IMR-90 (cell line): ENCODE measurements around the gene CASP6. TPM values are rescaled to one million over a fixed set of nuclear protein-coding genes. Genes with fewer than 3 reads are reported as not detected.

Source experiments
- ATAC-seq: fragments of 200-7000 bp; cut with Tn5 transposase; 2 replicates; pipeline ENCODE4 v1.9.1; 2020; ENCODE audit warnings: low read depth, mild to moderate bottlenecking, moderate library complexity
- BruUV-seq: library from RNA; stranded (reverse); fragments of 400-500 nt; replicated peaks from 2 replicates; lab custom pipeline; 2021; lab: Mats Ljungman, UMichigan
- CTCF ChIA-PET: fragments of 300-600 bp; formaldehyde crosslinking; extraction: SDS; loops from one replicate; lab custom pipeline; 2021; ENCODE audit warnings: antibody characterized with exemption; lab: Yijun Ruan, JAX
- POLR2A ChIA-PET: fragments of 300-600 bp; sonication (Branson Sonifier 250); formaldehyde crosslinking; loops from one replicate; lab custom pipeline; 2022; ENCODE audit warnings: antibody characterized with exemption; ENCODE audit not compliant: unreplicated experiment; lab: Charles Lee
- DNase-seq: peaks from one replicate; pipeline ENCODE4 v3.0.0; 2013
- H2AFZ ChIP-seq: replicated peaks from 2 replicates; pipeline ENCODE3; 2013; ENCODE audit warnings: low read length, mild to moderate bottlenecking; ENCODE audit not compliant: poor library complexity
- H2AK5ac ChIP-seq: 2 replicates; pipeline ENCODE4 v1.6.1; 2013; ENCODE audit warnings: low read depth, low read length, inconsistent platforms
- H2AK9ac ChIP-seq: replicated peaks from 2 replicates; pipeline ENCODE3; 2013; ENCODE audit warnings: mild to moderate bottlenecking, low read depth, low read length, moderate library complexity; ENCODE audit not compliant: poor library complexity
- H2BK120ac ChIP-seq: 2 replicates; pipeline ENCODE4 v1.6.1; 2013; ENCODE audit warnings: low read depth, low read length, inconsistent platforms
- H2BK15ac ChIP-seq: 3 replicates; pipeline ENCODE4 v1.6.1; 2013; ENCODE audit warnings: low read depth, low read length, inconsistent platforms
- H2BK20ac ChIP-seq: 2 replicates; pipeline ENCODE4 v1.6.1; 2013; ENCODE audit warnings: low read depth, mild to moderate bottlenecking, inconsistent platforms, low read length, moderate library complexity
- H2BK5ac ChIP-seq: 2 replicates; pipeline ENCODE4 v1.6.1; 2013; ENCODE audit warnings: mild to moderate bottlenecking, low read depth, low read length, inconsistent platforms; ENCODE audit not compliant: poor library complexity, severe bottlenecking
- H3K14ac ChIP-seq: replicated peaks from 2 replicates; pipeline ENCODE4 v1.6.1; 2013; ENCODE audit warnings: low read depth, low read length, inconsistent platforms
- H3K18ac ChIP-seq: 2 replicates; pipeline ENCODE4 v1.6.1; 2013; ENCODE audit warnings: low read depth, low read length, control low read depth
- H3K23ac ChIP-seq: 2 replicates; pipeline ENCODE4 v1.6.1; 2013; ENCODE audit warnings: low read depth, low read length, inconsistent platforms
- H3K27ac ChIP-seq: 2 replicates; pipeline ENCODE4 v1.5.1; 2013; ENCODE audit warnings: mild to moderate bottlenecking, control low read depth, low read length; ENCODE audit not compliant: insufficient read depth
- H3K27me3 ChIP-seq: 2 replicates; pipeline ENCODE4 v1.6.1; 2013; ENCODE audit warnings: low read length; ENCODE audit not compliant: control insufficient read depth, insufficient read depth
- H3K36me3 ChIP-seq: 2 replicates; pipeline ENCODE4 v1.6.1; 2013; ENCODE audit warnings: low read length, mixed read lengths; ENCODE audit not compliant: control insufficient read depth, insufficient read depth
- H3K4ac ChIP-seq: 2 replicates; pipeline ENCODE4 v1.6.1; 2013; ENCODE audit warnings: low read depth, low read length, inconsistent platforms
- H3K4me1 ChIP-seq: 2 replicates; pipeline ENCODE4 v1.6.1; 2013; ENCODE audit warnings: low read length, mixed read lengths; ENCODE audit not compliant: control insufficient read depth, insufficient read depth
- H3K4me2 ChIP-seq: 2 replicates; pipeline ENCODE4 v1.6.1; 2013; ENCODE audit warnings: low read depth, mild to moderate bottlenecking, control low read depth, low read length, moderate library complexity
- H3K4me3 ChIP-seq: 2 replicates; pipeline ENCODE4 v1.5.1; 2013; ENCODE audit warnings: low read depth, mild to moderate bottlenecking, control low read depth, low read length, moderate library complexity; ENCODE audit not compliant: insufficient read depth
- H3K56ac ChIP-seq: 2 replicates; pipeline ENCODE4 v1.6.1; 2013; ENCODE audit warnings: low read length, inconsistent platforms; ENCODE audit not compliant: insufficient read depth; ENCODE audit errors: extremely low read depth
- H3K79me1 ChIP-seq, 2 experiments: 2 replicates each; pipeline ENCODE4 v1.6.1; 2013; ENCODE audit warnings: low read length in 2 of 2, inconsistent platforms in 1 of 2, low read depth in 1 of 2
- H3K9ac ChIP-seq: 2 replicates; pipeline ENCODE4 v1.6.1; 2013; ENCODE audit warnings: low read depth, low read length, control low read depth
- H3K9me1 ChIP-seq: 2 replicates; pipeline ENCODE4 v1.6.1; 2013; ENCODE audit warnings: low read length, inconsistent platforms; ENCODE audit not compliant: insufficient read depth
- H3K9me3 ChIP-seq: 2 replicates; pipeline ENCODE4 v1.6.1; 2013; ENCODE audit warnings: low read length; ENCODE audit not compliant: control insufficient read depth, insufficient read depth
- H4K20me1 ChIP-seq: 2 replicates; pipeline ENCODE4 v1.6.1; 2013; ENCODE audit warnings: low read length, inconsistent platforms; ENCODE audit not compliant: insufficient read depth
- H4K5ac ChIP-seq: 2 replicates; pipeline ENCODE4 v1.6.1; 2013; ENCODE audit warnings: mild to moderate bottlenecking, low read depth, low read length, control low read depth
- H4K8ac ChIP-seq, 2 experiments: 2 replicates each; pipeline ENCODE4 v1.6.1; 2013; ENCODE audit warnings: low read depth in 2 of 2, low read length in 2 of 2, control low read depth in 1 of 2, inconsistent platforms in 1 of 2
- H4K91ac ChIP-seq: 2 replicates; pipeline ENCODE4 v1.6.1; 2013; ENCODE audit warnings: low read depth, low read length, inconsistent platforms; ENCODE audit not compliant: insufficient read depth
- BHLHE40 ChIP-seq: fragments of 150-350 bp; IDR thresholded peaks from 2 replicates; pipeline ENCODE4 v1.6.1; 2016; ENCODE audit warnings: mild to moderate bottlenecking, low read depth, low read length
- CHD1 ChIP-seq: IDR thresholded peaks from 2 replicates; pipeline ENCODE4 v1.6.1; 2012; ENCODE audit warnings: low read depth, low read length, improper control_type of control experiment
- MXI1 ChIP-seq: IDR thresholded peaks from 2 replicates; pipeline ENCODE4 v1.6.1; 2012; ENCODE audit warnings: low read depth, mild to moderate bottlenecking, low read length, moderate library complexity, borderline replicate concordance
- USF2 ChIP-seq: fragments of 150-350 bp; IDR thresholded peaks from 2 replicates; pipeline ENCODE4 v1.6.1; 2017; ENCODE audit warnings: mild to moderate bottlenecking, antibody characterized with exemption, low read length, low read depth
- WGBS, 2 experiments: methylation state at CpG; one replicate each; pipeline versions ENCODE4 v1.1.5 to v1.1.7; 2013; ENCODE audit warnings: missing lambda C conversion rate in 2 of 2; ENCODE audit not compliant: insufficient read length in 1 of 2; ENCODE audit errors: extremely low coverage in 2 of 2; 5-methylcytosine and 5-hydroxymethylcytosine counted together
- dilution Hi-C: fragments of 300-500 bp; cut with HindIII; formaldehyde crosslinking; loops from one replicate; pipeline ENCODE4 v1.14.3; 2018; ENCODE audit warnings: low sequenced_read_pairs; ENCODE audit not compliant: unreplicated experiment
- in situ Hi-C: fragments of 300-500 bp; cut with MboI; formaldehyde crosslinking; loops from 3 replicates; pipeline ENCODE4 v1.14.3; 2019; ENCODE audit warnings: low sequenced_read_pairs, inconsistent platforms, mixed read lengths
- intact Hi-C: fragments of 100-400 bp; cut with micrococcal nuclease; formaldehyde crosslinking; loops from 2 replicates; pipeline ENCODE4 v1.10.0; 2022
- polyA plus RNA-seq, 3 experiments: library from polyadenylated mRNA; depleted of rRNA; stranded (reverse); fragments of >200 nt; gene quantifications; 2 replicates each; pipeline ENCODE4 v1.2.3, GENCODE V29; 2012; ENCODE audit warnings: low replicate concordance in 1 of 3
- total RNA-seq: library from RNA; depleted of rRNA; stranded (reverse); fragments of >200 nt; gene quantifications from 2 replicates; pipeline ENCODE4 v1.2.3, GENCODE V29; 2012

Gene CASP6
- total and polyA plus RNA-seq, 2 of the 4 experiments (the other 2 are of a cell fraction): 25.0 to 44.1 TPM

GRCh38 chr4:109729718-109730618, 26.7 kb upstream of the CASP6 start, which contains the start of gene PLA2G12A:
TSS of gene PLA2G12A (minus strand) at chr4:109730070. CDS start at chr4:109729809, 261 bp downstream.
- CTCF ChIA-PET: no interaction called here
- intact Hi-C loops: loop anchor here (2.0 to 5.0 kb wide), 3 partner anchors 27 to 298 kb away; partner anchors contain the start of genes CASP6, GAR1 and SEC24B
- Histone ChIP-seq H3K36me3 (no peaks in the 10 kb centered on the region), H3K9ac (peak within 1 kb of the TSS; percentile 65), H4K5ac (peak within 1 kb of the TSS; percentile 7; the same call in 1 of the 2 replicates), H4K20me1 (no peaks in the 10 kb centered on the region), H3K79me1 (peaks cover 17 to 19% of the 10 kb centered on the region in 2 experiments), H2AFZ (peak within 1 kb of the TSS; percentile 99), H3K4me1 (peaks cover 5% of the 10 kb centered on the region; the same call in 1 of the 2 replicates), H2AK5ac (no peak within 1 kb of the TSS), H3K18ac (no peak within 1 kb of the TSS; the same call in 1 of the 2 replicates), H2BK15ac (no peak within 1 kb of the TSS; the same call in 2 of the 3 replicates), H3K56ac (no peak within 1 kb of the TSS; the same call in 1 of the 2 replicates), H3K4me2 (peak within 1 kb of the TSS; percentile 100), H2AK9ac (peak within 1 kb of the TSS; percentile 44), H3K9me3 (no peaks in the 10 kb centered on the region), H4K91ac (peak within 1 kb of the TSS; percentile 34), H3K27ac (peak within 1 kb of the TSS; percentile 42), H3K9me1 (peaks cover 4% of the 10 kb centered on the region), H3K4ac (peak within 1 kb of the TSS; percentile 76), H4K8ac (peak within 1 kb of the TSS; percentile 69 to 94), H2BK120ac (peak within 1 kb of the TSS; percentile 58; the same call in 1 of the 2 replicates), H3K27me3 (no peaks in the 10 kb centered on the region), H3K4me3 (peak within 1 kb of the TSS; percentile 93), H3K14ac (peak within 1 kb of the TSS; percentile 88), H2BK5ac (peak within 1 kb of the TSS; percentile 9), H3K23ac (peak within 1 kb of the TSS; percentile 41), H2BK20ac (no peak within 1 kb of the TSS)
- DNase-seq (peak; percentile 56), ATAC-seq (peak; percentile 96)
- dilution Hi-C loops: no loop called here
- POLR2A ChIA-PET: interaction anchor here (0.7 kb wide), 1 partner anchor 26 kb away, joined by 4 read pairs; no protein-coding TSS in a partner anchor
- in situ Hi-C loops: loop anchor here (10.0 kb wide), 1 partner anchor 295 kb away; the partner anchor contains the start of gene SEC24B
- TF ChIP-seq USF2: peak; percentile 79
- peak; percentile 44; the same call in 1 of the 2 replicates for TF ChIP-seq MXI1
- TF ChIP-seq CHD1: no peak
- peak; percentile 45; the same call in 1 of the 2 replicates for TF ChIP-seq BHLHE40
- 5% methylated on average over 11 of the region's 83 CpGs; no CpG with 5 or more reads in 1 of the 2 experiments for WGBS, 2 experiments
- no TSS peak for BruUV-seq
